ENCODE results near the gene DEUP1.

DNA sequence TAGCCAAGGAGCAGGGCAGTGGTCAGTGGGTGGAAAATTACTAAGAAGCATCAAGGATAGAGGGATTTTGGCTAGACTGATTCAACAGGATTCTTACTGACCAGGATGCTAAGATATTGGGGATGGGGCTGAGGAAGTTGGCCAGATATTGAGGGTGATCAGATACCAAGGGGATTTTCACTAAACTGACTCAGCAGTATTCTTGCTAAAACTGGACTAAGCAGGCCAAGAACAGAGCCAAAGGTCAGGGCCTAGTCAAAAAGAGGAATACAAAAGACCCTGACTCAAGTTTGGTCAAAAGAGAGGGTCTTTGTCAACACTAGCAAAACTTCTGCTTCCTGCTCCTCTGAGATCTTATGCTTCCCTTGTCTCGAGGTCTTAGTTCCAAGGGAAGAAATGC, 38.6 kb upstream of the DEUP1 start:
- TF ChIP-seq, protein P1, sequence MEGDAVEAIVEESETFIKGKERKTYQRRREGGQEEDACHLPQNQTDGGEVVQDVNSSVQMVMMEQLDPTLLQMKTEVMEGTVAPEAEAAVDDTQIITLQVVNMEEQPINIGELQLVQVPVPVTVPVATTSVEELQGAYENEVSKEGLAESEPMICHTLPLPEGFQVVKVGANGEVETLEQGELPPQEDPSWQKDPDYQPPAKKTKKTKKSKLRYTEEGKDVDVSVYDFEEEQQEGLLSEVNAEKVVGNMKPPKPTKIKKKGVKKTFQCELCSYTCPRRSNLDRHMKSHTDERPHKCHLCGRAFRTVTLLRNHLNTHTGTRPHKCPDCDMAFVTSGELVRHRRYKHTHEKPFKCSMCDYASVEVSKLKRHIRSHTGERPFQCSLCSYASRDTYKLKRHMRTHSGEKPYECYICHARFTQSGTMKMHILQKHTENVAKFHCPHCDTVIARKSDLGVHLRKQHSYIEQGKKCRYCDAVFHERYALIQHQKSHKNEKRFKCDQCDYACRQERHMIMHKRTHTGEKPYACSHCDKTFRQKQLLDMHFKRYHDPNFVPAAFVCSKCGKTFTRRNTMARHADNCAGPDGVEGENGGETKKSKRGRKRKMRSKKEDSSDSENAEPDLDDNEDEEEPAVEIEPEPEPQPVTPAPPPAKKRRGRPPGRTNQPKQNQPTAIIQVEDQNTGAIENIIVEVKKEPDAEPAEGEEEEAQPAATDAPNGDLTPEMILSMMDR (IDR thresholded peaks at IDR 0.05; ENCODE audit: borderline replicate concordance, extremely low read depth, low read length, poor library complexity, severe bottlenecking), result no peak
- no peak for TF ChIP-seq EZH2 (IDR thresholded peaks at IDR 0.05; ENCODE audit: borderline replicate concordance, low read depth, low read length, severe bottlenecking)

Measured in DND-41 (cell line).